ENCODE measurements around the gene NDUFS1.
"Not testable (repeated sequence)": the region's sequence is repeated elsewhere in the genome, so short reads cannot be mapped to it uniquely, and the experiment has no call there.

NDUFS1 gene

DNA sequence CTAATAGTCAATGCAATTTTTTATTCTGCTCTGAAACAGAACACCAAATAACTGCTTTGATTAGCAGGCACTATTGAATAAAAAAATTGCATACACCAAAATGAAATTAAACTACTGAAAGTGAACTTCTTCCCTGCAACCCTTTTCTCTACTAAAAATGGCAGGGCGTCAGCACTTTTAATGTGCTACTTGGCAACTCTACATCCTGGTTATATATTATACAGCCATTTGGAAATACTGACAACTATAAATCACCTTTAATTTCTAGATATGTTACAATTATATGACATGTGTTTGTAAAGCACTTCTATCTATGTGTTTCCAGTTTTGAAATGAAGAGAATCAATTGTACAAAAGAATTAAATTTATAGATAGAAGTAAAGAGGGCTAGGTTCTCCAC, 9.9 kb downstream of the NDUFS1 start:
- Histone ChIP-seq H3K4me3 (no peak overlapping the region), H3K27ac (no peak overlapping the region)
- no peak for DNase-seq (ENCODE audit: low spot score)
- TF ChIP-seq, protein P1, sequence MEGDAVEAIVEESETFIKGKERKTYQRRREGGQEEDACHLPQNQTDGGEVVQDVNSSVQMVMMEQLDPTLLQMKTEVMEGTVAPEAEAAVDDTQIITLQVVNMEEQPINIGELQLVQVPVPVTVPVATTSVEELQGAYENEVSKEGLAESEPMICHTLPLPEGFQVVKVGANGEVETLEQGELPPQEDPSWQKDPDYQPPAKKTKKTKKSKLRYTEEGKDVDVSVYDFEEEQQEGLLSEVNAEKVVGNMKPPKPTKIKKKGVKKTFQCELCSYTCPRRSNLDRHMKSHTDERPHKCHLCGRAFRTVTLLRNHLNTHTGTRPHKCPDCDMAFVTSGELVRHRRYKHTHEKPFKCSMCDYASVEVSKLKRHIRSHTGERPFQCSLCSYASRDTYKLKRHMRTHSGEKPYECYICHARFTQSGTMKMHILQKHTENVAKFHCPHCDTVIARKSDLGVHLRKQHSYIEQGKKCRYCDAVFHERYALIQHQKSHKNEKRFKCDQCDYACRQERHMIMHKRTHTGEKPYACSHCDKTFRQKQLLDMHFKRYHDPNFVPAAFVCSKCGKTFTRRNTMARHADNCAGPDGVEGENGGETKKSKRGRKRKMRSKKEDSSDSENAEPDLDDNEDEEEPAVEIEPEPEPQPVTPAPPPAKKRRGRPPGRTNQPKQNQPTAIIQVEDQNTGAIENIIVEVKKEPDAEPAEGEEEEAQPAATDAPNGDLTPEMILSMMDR (IDR thresholded peaks at IDR 0.05), result no peak

DNA sequence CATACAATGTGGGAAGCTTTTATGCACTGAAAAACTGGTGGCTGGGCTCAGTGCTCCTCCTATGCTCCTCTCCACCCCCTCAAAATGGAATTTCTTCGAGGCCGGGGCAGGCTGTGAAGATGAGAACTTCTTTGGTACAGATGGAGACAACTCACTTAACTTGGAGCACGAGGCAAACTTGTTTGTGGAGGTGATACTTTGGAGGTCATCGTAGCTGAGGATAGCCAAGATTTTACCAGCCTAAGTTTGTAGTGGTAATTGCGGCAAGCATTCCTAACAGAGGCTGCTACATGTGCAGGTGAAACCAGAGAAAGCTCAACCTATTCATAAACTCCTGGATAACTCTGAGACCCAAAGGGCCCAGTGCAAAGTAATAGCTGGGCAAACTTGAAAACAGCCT, 13.6 kb downstream of the NDUFS1 start:
- Histone ChIP-seq H3K4me3 (no peak overlapping the region), H3K27ac (no peak overlapping the region)
- no peak for DNase-seq (ENCODE audit: low spot score)
- TF ChIP-seq, protein P1 (IDR thresholded peaks at IDR 0.05), result no peak

DNA sequence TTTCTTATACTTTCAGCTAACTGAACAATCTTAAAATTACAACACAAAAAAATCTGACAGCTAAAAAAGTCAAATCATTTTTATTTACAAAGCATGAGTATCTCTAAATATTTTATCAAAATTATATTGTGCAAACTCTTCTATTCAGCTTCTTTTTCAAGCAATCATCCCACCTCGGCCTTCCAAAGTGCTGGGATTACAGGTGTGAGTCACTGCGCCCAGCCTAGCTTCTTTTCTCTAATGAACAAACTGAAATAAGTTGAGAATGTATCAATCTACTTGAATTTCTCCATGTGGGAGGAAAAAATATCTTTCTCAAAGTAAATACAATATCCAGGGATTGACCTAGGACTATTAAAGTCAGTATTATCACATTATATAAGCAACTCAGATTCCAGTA, 14.9 kb downstream of the NDUFS1 start:
- DNase-seq (ENCODE audit: low spot score), result no peak

DNA sequence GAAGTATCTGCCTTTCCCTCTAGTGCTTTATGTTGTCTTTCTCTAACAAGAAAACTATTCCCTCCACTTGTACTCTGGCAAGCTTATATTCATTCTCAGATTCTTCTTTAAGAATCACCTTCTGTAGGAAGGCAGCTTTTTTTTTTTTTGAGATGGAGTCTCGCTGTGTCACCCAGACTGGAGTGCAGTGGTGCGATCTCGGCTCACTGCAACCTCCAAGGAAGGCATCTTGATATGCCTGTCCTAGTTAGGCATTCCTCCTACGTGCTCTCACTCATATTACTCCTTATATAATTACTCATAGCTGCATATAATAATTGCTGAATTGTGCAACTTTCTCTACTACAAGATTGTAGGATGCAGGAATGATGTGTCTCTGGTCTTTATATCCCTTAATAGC, 15.8 kb downstream of the NDUFS1 start:
- Histone ChIP-seq H3K27ac (no peak overlapping the region), H3K4me3 (no peak overlapping the region)
- DNase-seq (ENCODE audit: low spot score), result no peak
- TF ChIP-seq, protein P1 (IDR thresholded peaks at IDR 0.05), result no peak

More for the DNA sequence above, 14.9 kb downstream of the NDUFS1 start:
- no peak overlapping the region for H3K27ac ChIP-seq
- H3K4me3 ChIP-seq, result no peak overlapping the region
- TF ChIP-seq, protein P1 (IDR thresholded peaks at IDR 0.05), result no peak

DNA sequence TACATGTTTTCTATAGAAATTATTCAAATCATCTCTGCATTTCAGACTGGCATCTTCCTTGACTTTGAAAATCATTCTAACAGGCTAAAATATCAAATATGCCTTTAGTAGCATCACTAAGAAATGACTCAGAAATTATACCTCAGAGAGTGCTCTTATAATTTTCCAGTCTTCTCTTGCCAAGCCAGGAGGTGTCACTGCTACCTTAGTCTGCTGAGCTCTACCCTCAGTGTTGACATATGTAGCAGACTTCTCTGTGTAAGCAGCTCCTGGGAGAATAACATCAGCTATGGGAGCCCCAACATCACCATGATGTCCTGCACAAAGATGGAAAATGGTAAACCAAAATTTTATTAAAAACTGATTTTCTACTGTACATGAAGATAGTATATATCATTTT, 31.6 kb downstream of the NDUFS1 start:
- TF ChIP-seq, protein P1 (IDR thresholded peaks at IDR 0.05), result no peak
- DNase-seq (ENCODE audit: low spot score), result no peak
- Histone ChIP-seq H3K27ac (no peak overlapping the region), H3K4me3 (no peak overlapping the region)

DNA sequence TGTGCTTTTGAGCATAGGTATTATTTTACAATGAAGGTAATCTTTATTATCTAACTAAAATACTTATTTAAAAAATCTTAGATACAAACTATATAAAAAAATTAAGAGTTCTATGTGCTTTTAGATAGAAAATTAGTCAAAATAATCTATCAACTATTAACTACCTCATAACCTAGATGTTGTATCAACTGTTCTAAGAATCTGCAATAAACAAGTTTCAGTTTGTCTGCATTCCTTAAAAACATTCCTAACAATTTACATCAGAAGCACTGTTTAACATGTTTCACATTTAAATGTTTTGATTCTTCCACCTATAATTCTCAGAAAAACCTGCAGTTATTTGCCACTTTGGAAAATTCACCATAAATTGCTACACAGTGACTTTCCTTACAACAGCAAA, 33.3 kb downstream of the NDUFS1 start:
- DNase-seq (ENCODE audit: low spot score), result no peak

DNA sequence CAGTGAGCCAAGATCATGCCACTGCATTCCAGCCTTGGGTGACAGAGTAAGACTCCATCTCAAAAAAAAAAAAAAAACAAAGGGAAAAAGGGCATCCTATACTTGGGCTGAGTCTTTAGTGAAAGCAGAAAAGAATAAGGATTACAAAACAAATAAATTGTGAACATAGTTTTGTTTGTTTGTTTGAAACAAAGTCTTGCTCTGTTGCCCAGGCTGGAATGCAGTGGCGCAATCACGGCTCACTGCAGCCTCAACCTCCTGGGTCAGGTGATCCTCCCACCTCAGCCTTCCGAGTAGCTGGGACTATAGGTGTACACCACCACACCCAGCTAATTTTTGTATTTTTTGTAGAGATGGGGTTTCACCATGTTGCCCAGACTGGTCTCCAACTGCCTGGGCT, 36.7 kb downstream of the NDUFS1 start:
- not testable (repeated sequence) for DNase-seq (ENCODE audit: low spot score); H3K27ac ChIP-seq; H3K4me3 ChIP-seq

More for the DNA sequence above, 33.3 kb downstream of the NDUFS1 start:
- Histone ChIP-seq H3K27ac (no peak overlapping the region), H3K4me3 (no peak overlapping the region)
- TF ChIP-seq, protein P1 (IDR thresholded peaks at IDR 0.05), result no peak

DNA sequence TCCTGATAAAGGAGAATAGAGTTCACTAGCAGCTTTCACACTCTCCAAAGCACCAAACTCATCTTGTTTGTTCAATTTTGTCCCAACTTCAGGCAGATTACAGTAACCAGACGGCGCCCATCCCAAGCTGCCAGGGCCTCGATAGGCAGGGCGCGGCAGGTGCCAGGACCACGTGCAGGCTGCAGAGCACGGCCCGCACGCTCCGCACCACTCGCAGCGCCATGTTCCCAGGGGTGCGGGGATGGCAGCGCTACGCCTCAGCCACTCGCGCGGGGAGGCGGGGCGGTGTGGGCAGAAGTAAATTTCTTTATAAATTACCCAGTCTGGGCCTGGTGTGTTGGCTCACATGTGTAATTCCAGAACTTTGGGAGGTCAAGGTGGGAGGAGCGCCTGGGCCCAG, 43.0 kb downstream of the NDUFS1 start:
- H3K27ac ChIP-seq, result no peak overlapping the region
- H3K4me3 ChIP-seq, result no peak overlapping the region
- TF ChIP-seq, protein P1 (IDR thresholded peaks at IDR 0.05), result no peak
- no peak for DNase-seq (ENCODE audit: low spot score)

Measured in coronary artery (tissue), 2 donors.